Parathyroid adenoma (tissue), 2 donors: ENCODE data around the gene SOCS7.
A peak's percentile ranks its signal among the peaks of the same experiment; 100 is the strongest.

Experiments
- H2AFZ ChIP-seq: fragments of 300-600 bp; sonication (generic); one replicate; pipeline ENCODE4 v1.7.0; 2017; ENCODE audit warnings: antibody characterized with exemption, mild to moderate bottlenecking
- H3K27ac ChIP-seq: fragments of 300-600 bp; sonication (generic); one replicate; pipeline ENCODE4 v1.7.0; 2017
- H3K27me3 ChIP-seq: fragments of 300-600 bp; sonication (generic); one replicate; pipeline ENCODE4 v1.7.0; 2017; ENCODE audit warnings: low read length; ENCODE audit not compliant: control insufficient read depth, insufficient read depth
- H3K36me3 ChIP-seq: fragments of 300-600 bp; sonication (generic); one replicate; pipeline ENCODE4 v1.7.0; 2017; ENCODE audit warnings: low read length; ENCODE audit not compliant: control insufficient read depth, insufficient read depth
- H3K4me1 ChIP-seq: fragments of 300-600 bp; sonication (generic); one replicate; pipeline ENCODE4 v1.7.0; 2017; ENCODE audit warnings: control low read depth
- H3K4me2 ChIP-seq: fragments of 300-600 bp; sonication (generic); one replicate; pipeline ENCODE4 v1.7.0; 2017; ENCODE audit warnings: low read length
- H3K4me3 ChIP-seq: fragments of 300-600 bp; sonication (generic); one replicate; pipeline ENCODE4 v1.7.0; 2017; ENCODE audit warnings: low read depth, low read length
- H3K79me2 ChIP-seq: fragments of 300-600 bp; sonication (generic); one replicate; pipeline ENCODE4 v1.7.0; 2017; ENCODE audit warnings: control low read depth
- H3K9ac ChIP-seq: fragments of 300-600 bp; sonication (generic); one replicate; pipeline ENCODE4 v1.7.0; 2017; ENCODE audit warnings: mild to moderate bottlenecking
- H3K9me3 ChIP-seq: fragments of 300-600 bp; sonication (generic); one replicate; pipeline ENCODE4 v1.7.0; 2017; ENCODE audit warnings: low read length; ENCODE audit not compliant: control insufficient read depth
- TF ChIP-seq, protein P1 (sequence below): fragments of 300-600 bp; sonication (generic); IDR thresholded peaks from one replicate; pipeline ENCODE4 v1.7.0; 2017; ENCODE audit warnings: antibody characterized with exemption, mild to moderate bottlenecking
- donor health status: primary hyperparathyroidism.

Gene SOCS7

GRCh38 chr17:38419508-38419981, 67.9 kb downstream of the SOCS7 start:
- Histone ChIP-seq H3K36me3 (no peaks in the 10 kb centered on the region), H3K27me3 (peaks cover 4% of the 10 kb centered on the region), H3K27ac (no peak overlapping the region), H3K4me3 (no peak overlapping the region), H3K9me3 (no peaks in the 10 kb centered on the region), H3K4me1 (peaks cover 39% of the 10 kb centered on the region), H3K4me2 (no peak overlapping the region), H3K9ac (no peak overlapping the region), H3K79me2 (peaks cover 5% of the 10 kb centered on the region), H2AFZ (peak overlapping the region; percentile 38)
- TF ChIP-seq, protein P1, sequence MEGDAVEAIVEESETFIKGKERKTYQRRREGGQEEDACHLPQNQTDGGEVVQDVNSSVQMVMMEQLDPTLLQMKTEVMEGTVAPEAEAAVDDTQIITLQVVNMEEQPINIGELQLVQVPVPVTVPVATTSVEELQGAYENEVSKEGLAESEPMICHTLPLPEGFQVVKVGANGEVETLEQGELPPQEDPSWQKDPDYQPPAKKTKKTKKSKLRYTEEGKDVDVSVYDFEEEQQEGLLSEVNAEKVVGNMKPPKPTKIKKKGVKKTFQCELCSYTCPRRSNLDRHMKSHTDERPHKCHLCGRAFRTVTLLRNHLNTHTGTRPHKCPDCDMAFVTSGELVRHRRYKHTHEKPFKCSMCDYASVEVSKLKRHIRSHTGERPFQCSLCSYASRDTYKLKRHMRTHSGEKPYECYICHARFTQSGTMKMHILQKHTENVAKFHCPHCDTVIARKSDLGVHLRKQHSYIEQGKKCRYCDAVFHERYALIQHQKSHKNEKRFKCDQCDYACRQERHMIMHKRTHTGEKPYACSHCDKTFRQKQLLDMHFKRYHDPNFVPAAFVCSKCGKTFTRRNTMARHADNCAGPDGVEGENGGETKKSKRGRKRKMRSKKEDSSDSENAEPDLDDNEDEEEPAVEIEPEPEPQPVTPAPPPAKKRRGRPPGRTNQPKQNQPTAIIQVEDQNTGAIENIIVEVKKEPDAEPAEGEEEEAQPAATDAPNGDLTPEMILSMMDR = no peak

GRCh38 chr17:38420518-38420917, 68.9 kb downstream of the SOCS7 start:
- Histone ChIP-seq H3K4me1 (peaks cover 35% of the 10 kb centered on the region), H3K36me3 (no peaks in the 10 kb centered on the region), H3K9ac (no peak overlapping the region), H3K27ac (no peak overlapping the region), H3K79me2 (peaks cover 9% of the 10 kb centered on the region), H3K4me2 (no peak overlapping the region), H3K27me3 (peaks cover 4% of the 10 kb centered on the region), H2AFZ (no peak overlapping the region), H3K9me3 (no peaks in the 10 kb centered on the region), H3K4me3 (no peak overlapping the region)
- TF ChIP-seq, protein P1 = no peak

GRCh38 chr17:38421171-38421841, 69.7 kb downstream of the SOCS7 start:
- peaks cover 4% of the 10 kb centered on the region for H3K27me3 ChIP-seq

GRCh38 chr17:38421871-38422827, 70.5 kb downstream of the SOCS7 start:
- H3K27me3 ChIP-seq = peaks cover under 1% of the 10 kb centered on the region
- H3K79me2 ChIP-seq = peaks cover 19% of the 10 kb centered on the region
- H2AFZ ChIP-seq = no peak overlapping the region
- TF ChIP-seq, protein P1 = no peak
- peaks cover 22% of the 10 kb centered on the region for H3K4me1 ChIP-seq
- H3K4me3 ChIP-seq = no peak overlapping the region
- no peak overlapping the region for H3K4me2 ChIP-seq
- H3K9me3 ChIP-seq = no peaks in the 10 kb centered on the region
- no peaks in the 10 kb centered on the region for H3K36me3 ChIP-seq
- no peak overlapping the region for H3K27ac ChIP-seq
- H3K9ac ChIP-seq = no peak overlapping the region

More at GRCh38 chr17:38421171-38421841, 69.7 kb downstream of the SOCS7 start:
- no peak overlapping the region for H3K9ac ChIP-seq
- H3K4me3 ChIP-seq = no peak overlapping the region
- no peak overlapping the region for H3K27ac ChIP-seq
- peaks cover 11% of the 10 kb centered on the region for H3K79me2 ChIP-seq
- H3K4me2 ChIP-seq = no peak overlapping the region
- H3K4me1 ChIP-seq = peaks cover 28% of the 10 kb centered on the region
- no peak overlapping the region for H2AFZ ChIP-seq
- H3K36me3 ChIP-seq = no peaks in the 10 kb centered on the region
- H3K9me3 ChIP-seq = no peaks in the 10 kb centered on the region
- TF ChIP-seq, protein P1 = no peak
